PC-3 (cell line): ENCODE measurements around the gene SEPTIN12. TPM values are rescaled to one million over a fixed set of nuclear protein-coding genes. Genes with fewer than 3 reads are reported as not detected.

Experiments used
- total RNA-seq: library from RNA; depleted of rRNA; stranded (reverse); fragments of >200 nt; gene quantifications from 2 replicates; pipeline ENCODE4 v1.2.3, GENCODE V29; 2014; rRNA removed

The SEPTIN12 gene
- total RNA-seq, 1 experiment from 2014 or later: not detected

Other genes with a start within 250 kb of the SEPTIN12 start
- 7.1 and 8.7 TPM in 2 replicates for gene CDIP1, start 249.6 kb downstream of the SEPTIN12 start, total RNA-seq
- not detected in 2 replicates for gene C16orf96, start 232.0 kb downstream of the SEPTIN12 start, total RNA-seq
- gene UBALD1, start 173.5 kb downstream of the SEPTIN12 start, total RNA-seq: 24.6 and 28.2 TPM in 2 replicates
- gene MGRN1, start 163.5 kb downstream of the SEPTIN12 start, total RNA-seq: 22.7 and 38.2 TPM in 2 replicates
- gene NUDT16L1, start 94.8 kb downstream of the SEPTIN12 start, total RNA-seq: 49.9 and 64.3 TPM in 2 replicates
- gene ANKS3, start 54.1 kb downstream of the SEPTIN12 start, total RNA-seq: 22.6 and 25.1 TPM in 2 replicates
- 0.58 and 1.2 TPM in 2 replicates for gene DNAAF8, start 53.8 kb downstream of the SEPTIN12 start, total RNA-seq
- 8.6 and 10.4 TPM in 2 replicates for gene ZNF500, start 21.2 kb downstream of the SEPTIN12 start, total RNA-seq
- gene SMIM22, start 7.0 kb upstream of the SEPTIN12 start, total RNA-seq: not detected in 2 replicates
- 23.3 and 24.1 TPM in 2 replicates for gene ROGDI, start 14.3 kb upstream of the SEPTIN12 start, total RNA-seq
- 30.6 and 41.2 TPM in 2 replicates for gene GLYR1, start 58.9 kb upstream of the SEPTIN12 start, total RNA-seq
- gene UBN1, start 59.1 kb upstream of the SEPTIN12 start, total RNA-seq: 21.4 and 21.9 TPM in 2 replicates
- 18.8 and 22.8 TPM in 2 replicates for gene PPL, start 148.8 kb upstream of the SEPTIN12 start, total RNA-seq
- not detected in 2 replicates for gene SEC14L5, start 170.0 kb upstream of the SEPTIN12 start, total RNA-seq
- gene NAGPA, start 245.6 kb upstream of the SEPTIN12 start, total RNA-seq: 26.2 and 42.9 TPM in 2 replicates